Neural progenitor cell (in vitro differentiated cells): ENCODE measurements around the gene SCYGR4. TPM values are rescaled to one million over a fixed set of nuclear protein-coding genes. Genes with fewer than 3 reads are reported as not detected.

Experiments used
- DNase-seq: peaks from one replicate; pipeline ENCODE4 v3.0.0-alpha.2; 2016; ENCODE audit warnings: low spot score
- H2AFZ ChIP-seq: fragments of 200-600 bp; sonication (generic); replicated peaks from 2 replicates; pipeline ENCODE4 v1.6.1; 2016; ENCODE audit warnings: antibody characterized with exemption
- H3F3A ChIP-seq: fragments of 200-600 bp; sonication (generic); 2 replicates; pipeline ENCODE4 v1.6.1; 2016; ENCODE audit warnings: antibody characterized with exemption, low read depth
- H3K27ac ChIP-seq: fragments of 200-600 bp; sonication (generic); 2 replicates; pipeline ENCODE4 v1.5.1; 2016; ENCODE audit warnings: mild to moderate bottlenecking
- H3K27me3 ChIP-seq: fragments of 200-600 bp; sonication (generic); 2 replicates; pipeline ENCODE4 v1.6.1; 2016; ENCODE audit warnings: mild to moderate bottlenecking, moderate library complexity
- H3K36me3 ChIP-seq: fragments of 200-600 bp; sonication (generic); 2 replicates; pipeline ENCODE4 v1.5.1; 2016
- H3K4me1 ChIP-seq: fragments of 200-600 bp; sonication (generic); 2 replicates; pipeline ENCODE4 v1.6.1; 2016; ENCODE audit warnings: mixed run types
- H3K4me2 ChIP-seq: fragments of 200-600 bp; sonication (generic); 2 replicates; pipeline ENCODE4 v1.6.1; 2016
- H3K4me3 ChIP-seq: fragments of 200-600 bp; sonication (generic); 2 replicates; pipeline ENCODE4 v1.5.1; 2016
- H3K79me2 ChIP-seq: fragments of 200-600 bp; sonication (generic); 2 replicates; pipeline ENCODE4 v1.6.1; 2016; ENCODE audit warnings: low read depth
- H3K9ac ChIP-seq: fragments of 200-600 bp; sonication (generic); 2 replicates; pipeline ENCODE4 v1.6.1; 2016
- H3K9me3 ChIP-seq: fragments of 200-600 bp; sonication (generic); 2 replicates; pipeline ENCODE4 v1.5.1; 2016; ENCODE audit warnings: low read depth
- H4K20me1 ChIP-seq: fragments of 200-600 bp; sonication (generic); 2 replicates; pipeline ENCODE4 v1.6.1; 2016; ENCODE audit warnings: low read depth
- H3K27ac Mint-ChIP-seq: 3 replicates; pipeline ENCODE4 v1.8.0; 2021; ENCODE audit warnings: mixed read lengths
- H3K27me3 Mint-ChIP-seq: 2 replicates; pipeline ENCODE4 v1.8.0; 2022; ENCODE audit warnings: low read depth, mild to moderate bottlenecking, inconsistent platforms, moderate library complexity, mixed read lengths; ENCODE audit not compliant: insufficient read depth
- H3K36me3 Mint-ChIP-seq: 3 replicates; pipeline ENCODE4 v1.8.0; 2021; ENCODE audit warnings: mixed read lengths
- H3K4me1 Mint-ChIP-seq: 3 replicates; pipeline ENCODE4 v1.8.0; 2021; ENCODE audit warnings: mixed read lengths
- H3K4me3 Mint-ChIP-seq: 3 replicates; pipeline ENCODE4 v1.8.0; 2021; ENCODE audit warnings: mild to moderate bottlenecking, moderate library complexity, mixed read lengths
- H3K9me3 Mint-ChIP-seq: 3 replicates; pipeline ENCODE4 v1.8.0; 2020; ENCODE audit warnings: mixed read lengths
- EZH2 ChIP-seq: fragments of 200-600 bp; sonication (generic); IDR thresholded peaks from 2 replicates; pipeline ENCODE4 v1.6.1; 2017; ENCODE audit warnings: antibody characterized with exemption, mild to moderate bottlenecking, moderate library complexity
- EZH2phosphoT487 ChIP-seq: fragments of 200-600 bp; sonication (generic); IDR thresholded peaks from 2 replicates; pipeline ENCODE4 v1.6.1; 2017; ENCODE audit warnings: antibody characterized with exemption
- total RNA-seq: library from RNA; depleted of rRNA; stranded (reverse); fragments of >200 nt; gene quantifications from 2 replicates; pipeline ENCODE4 v1.2.3, GENCODE V29; 2015; ENCODE audit warnings: low replicate concordance
- TF ChIP-seq, protein P1 (sequence below): fragments of 200-600 bp; sonication (generic); IDR thresholded peaks from 2 replicates; pipeline ENCODE4 v1.5.1; 2017; ENCODE audit warnings: antibody characterized with exemption, mild to moderate bottlenecking

SCYGR4 gene
- total RNA-seq, 1 donor from 2014 or later, result not detected

DNA sequence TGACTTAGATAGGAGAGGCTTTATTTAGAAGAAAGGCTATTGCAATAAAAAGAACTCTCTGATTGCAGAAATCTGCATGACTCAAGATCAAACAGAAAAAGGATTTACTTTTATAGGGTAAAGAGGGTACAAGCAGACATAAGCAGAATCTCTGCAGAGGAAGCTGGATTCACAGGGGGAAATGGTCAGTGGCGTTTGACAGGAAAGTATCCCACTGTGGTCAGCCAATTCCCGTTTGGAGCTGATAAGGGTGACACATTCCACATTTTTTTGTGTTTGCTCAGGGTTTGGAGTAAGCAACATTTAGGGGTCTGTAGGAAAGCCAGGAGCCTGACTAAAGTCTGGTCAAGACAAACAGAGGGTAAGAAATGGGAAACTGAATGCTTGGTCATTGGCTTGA, 25.4 kb downstream of the SCYGR4 start:
- no peak overlapping the region for H3K4me2 ChIP-seq
- peaks cover 7% of the 10 kb centered on the region for H3K4me1 ChIP-seq

DNA sequence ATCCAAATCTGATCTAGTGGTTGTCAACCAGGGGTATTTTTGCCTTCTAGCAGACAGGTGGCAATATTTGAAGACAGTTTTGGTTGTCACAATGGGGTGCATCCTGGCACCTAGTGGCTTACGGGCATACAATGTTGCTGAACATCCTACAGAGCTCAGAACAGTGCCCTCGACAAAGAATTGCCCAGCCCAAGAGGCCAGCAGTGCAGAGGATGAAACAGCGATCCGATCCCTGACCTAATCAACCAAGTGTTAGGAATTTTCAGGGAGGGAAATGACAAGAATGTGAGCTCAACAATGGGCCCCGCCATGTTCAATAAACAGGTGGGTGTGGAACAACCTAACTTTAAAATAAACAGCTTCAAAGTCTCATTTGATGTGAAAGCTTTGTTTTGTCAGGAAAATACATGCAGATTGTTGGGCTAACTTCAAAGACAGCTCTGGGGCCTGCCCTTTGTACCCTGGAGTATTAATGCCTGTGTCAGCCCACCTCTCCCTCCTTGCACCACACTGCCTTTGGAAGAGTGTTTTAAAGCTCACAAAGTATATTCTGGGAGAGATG, 26.8 kb downstream of the SCYGR4 start:
- no peak overlapping the region for H3K4me3 ChIP-seq
- peaks cover 7% of the 10 kb centered on the region for H3K4me1 ChIP-seq
- H3F3A ChIP-seq, result no peaks in the 10 kb centered on the region
- H4K20me1 ChIP-seq, result no peaks in the 10 kb centered on the region
- H3K27ac ChIP-seq, result no peak overlapping the region
- Mint-ChIP-seq H3K27ac (no peak overlapping the region), H3K36me3 (no peaks in the 10 kb centered on the region), H3K27me3 (no peaks in the 10 kb centered on the region), H3K4me3 (no peak overlapping the region), H3K9me3 (no peaks in the 10 kb centered on the region), H3K4me1 (peaks cover 3% of the 10 kb centered on the region)
- no peaks in the 10 kb centered on the region for H3K36me3 ChIP-seq
- H3K9ac ChIP-seq, result no peak overlapping the region
- no peaks in the 10 kb centered on the region for H3K9me3 ChIP-seq
- H3K79me2 ChIP-seq, result no peaks in the 10 kb centered on the region
- DNase-seq, result peak; percentile 28
- no peaks in the 10 kb centered on the region for H3K27me3 ChIP-seq
- H2AFZ ChIP-seq, result no peak overlapping the region
- H3K4me2 ChIP-seq, result no peak overlapping the region
- TF ChIP-seq, protein P1, sequence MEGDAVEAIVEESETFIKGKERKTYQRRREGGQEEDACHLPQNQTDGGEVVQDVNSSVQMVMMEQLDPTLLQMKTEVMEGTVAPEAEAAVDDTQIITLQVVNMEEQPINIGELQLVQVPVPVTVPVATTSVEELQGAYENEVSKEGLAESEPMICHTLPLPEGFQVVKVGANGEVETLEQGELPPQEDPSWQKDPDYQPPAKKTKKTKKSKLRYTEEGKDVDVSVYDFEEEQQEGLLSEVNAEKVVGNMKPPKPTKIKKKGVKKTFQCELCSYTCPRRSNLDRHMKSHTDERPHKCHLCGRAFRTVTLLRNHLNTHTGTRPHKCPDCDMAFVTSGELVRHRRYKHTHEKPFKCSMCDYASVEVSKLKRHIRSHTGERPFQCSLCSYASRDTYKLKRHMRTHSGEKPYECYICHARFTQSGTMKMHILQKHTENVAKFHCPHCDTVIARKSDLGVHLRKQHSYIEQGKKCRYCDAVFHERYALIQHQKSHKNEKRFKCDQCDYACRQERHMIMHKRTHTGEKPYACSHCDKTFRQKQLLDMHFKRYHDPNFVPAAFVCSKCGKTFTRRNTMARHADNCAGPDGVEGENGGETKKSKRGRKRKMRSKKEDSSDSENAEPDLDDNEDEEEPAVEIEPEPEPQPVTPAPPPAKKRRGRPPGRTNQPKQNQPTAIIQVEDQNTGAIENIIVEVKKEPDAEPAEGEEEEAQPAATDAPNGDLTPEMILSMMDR, result no peak
- TF ChIP-seq EZH2phosphoT487 (no peak), EZH2 (no peak)

More for the DNA sequence above, 25.4 kb downstream of the SCYGR4 start:
- Mint-ChIP-seq H3K36me3 (no peaks in the 10 kb centered on the region), H3K4me1 (peaks cover 3% of the 10 kb centered on the region), H3K9me3 (no peaks in the 10 kb centered on the region), H3K27ac (no peak overlapping the region), H3K4me3 (no peak overlapping the region), H3K27me3 (peaks cover 3% of the 10 kb centered on the region)
- DNase-seq, result no peak
- no peak overlapping the region for H3K27ac ChIP-seq
- no peaks in the 10 kb centered on the region for H3F3A ChIP-seq
- H3K79me2 ChIP-seq, result no peaks in the 10 kb centered on the region
- TF ChIP-seq EZH2 (no peak), EZH2phosphoT487 (no peak)
- TF ChIP-seq, protein P1, result no peak
- H4K20me1 ChIP-seq, result no peaks in the 10 kb centered on the region
- H3K9me3 ChIP-seq, result no peaks in the 10 kb centered on the region
- peak overlapping the region; percentile 42 for H2AFZ ChIP-seq
- H3K27me3 ChIP-seq, result no peaks in the 10 kb centered on the region
- no peaks in the 10 kb centered on the region for H3K36me3 ChIP-seq
- no peak overlapping the region for H3K9ac ChIP-seq
- H3K4me3 ChIP-seq, result no peak overlapping the region

GRCh38 chr2:227653419-227653818, 36.1 kb downstream of the SCYGR4 start:
- H3K79me2 ChIP-seq, result no peaks in the 10 kb centered on the region
- H3K27ac ChIP-seq, result no peak overlapping the region
- no peaks in the 10 kb centered on the region for H3K4me1 ChIP-seq
- no peak overlapping the region for H3K4me3 ChIP-seq
- DNase-seq, result no peak
- H3K36me3 Mint-ChIP-seq, result no peaks in the 10 kb centered on the region
- H3K9me3 ChIP-seq, result no peaks in the 10 kb centered on the region
- no peak overlapping the region for H3K4me3 Mint-ChIP-seq
- H3K4me1 Mint-ChIP-seq, result no peaks in the 10 kb centered on the region
- no peaks in the 10 kb centered on the region for H3K27me3 ChIP-seq
- H4K20me1 ChIP-seq, result no peaks in the 10 kb centered on the region
- no peak overlapping the region for H2AFZ ChIP-seq
- no peaks in the 10 kb centered on the region for H3K27me3 Mint-ChIP-seq
- no peak overlapping the region for H3K27ac Mint-ChIP-seq
- H3K4me2 ChIP-seq, result no peak overlapping the region
- H3F3A ChIP-seq, result no peaks in the 10 kb centered on the region
- no peak overlapping the region for H3K9ac ChIP-seq
- H3K9me3 Mint-ChIP-seq, result no peaks in the 10 kb centered on the region
- TF ChIP-seq EZH2, result no peak
- no peak for TF ChIP-seq EZH2phosphoT487
- TF ChIP-seq, protein P1, result no peak
- H3K36me3 ChIP-seq, result no peaks in the 10 kb centered on the region
